ENCODE measurements around the gene MAD1L1.
"Not testable (repeated sequence)": the region's sequence is repeated elsewhere in the genome, so short reads cannot be mapped to it uniquely, and the experiment has no call there.

The MAD1L1 gene

DNA sequence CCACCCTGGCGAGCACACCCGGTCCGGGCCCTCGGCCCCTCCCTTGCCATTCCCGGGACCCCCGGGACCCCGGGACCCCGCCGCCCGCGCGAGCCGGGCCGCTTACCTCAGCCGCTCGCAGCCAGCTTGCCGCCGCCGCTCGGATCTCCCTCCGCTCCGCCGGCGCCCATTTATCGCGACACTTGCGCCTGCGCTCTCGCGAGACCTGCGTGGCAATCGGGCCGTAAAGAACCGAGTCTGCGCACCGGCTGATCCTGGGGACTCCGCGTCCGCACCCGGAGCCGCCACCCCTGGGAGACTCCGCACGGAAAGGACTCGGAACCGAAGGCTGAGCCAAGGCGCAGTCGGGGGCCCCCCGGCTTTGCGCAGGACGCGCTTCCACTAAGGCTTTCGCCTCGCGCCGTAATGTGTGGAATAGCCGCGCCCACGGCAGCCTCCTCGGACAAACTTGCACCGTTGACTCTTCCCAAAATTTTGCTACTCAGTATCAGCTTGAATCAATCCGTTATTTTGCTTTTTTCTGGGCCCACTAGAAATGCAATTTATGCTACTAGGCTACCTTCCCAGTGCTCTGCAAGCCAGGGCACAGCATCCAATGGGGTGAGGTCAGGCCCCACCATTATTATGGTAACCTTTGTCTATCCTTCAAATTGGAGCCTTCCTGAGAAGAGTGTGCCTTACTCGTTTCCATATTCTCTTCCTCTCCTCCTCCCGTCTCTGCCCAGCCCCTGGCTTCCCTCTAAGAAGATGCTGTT lies at the start of gene MAD1L1:
Gene MAD1L1, minus strand, starts transcription at position 180 of the 755 bp plus-strand sequence. CDS start 2,812 bp downstream, outside the sequence.
- DNase-seq = peak; percentile 92

DNA sequence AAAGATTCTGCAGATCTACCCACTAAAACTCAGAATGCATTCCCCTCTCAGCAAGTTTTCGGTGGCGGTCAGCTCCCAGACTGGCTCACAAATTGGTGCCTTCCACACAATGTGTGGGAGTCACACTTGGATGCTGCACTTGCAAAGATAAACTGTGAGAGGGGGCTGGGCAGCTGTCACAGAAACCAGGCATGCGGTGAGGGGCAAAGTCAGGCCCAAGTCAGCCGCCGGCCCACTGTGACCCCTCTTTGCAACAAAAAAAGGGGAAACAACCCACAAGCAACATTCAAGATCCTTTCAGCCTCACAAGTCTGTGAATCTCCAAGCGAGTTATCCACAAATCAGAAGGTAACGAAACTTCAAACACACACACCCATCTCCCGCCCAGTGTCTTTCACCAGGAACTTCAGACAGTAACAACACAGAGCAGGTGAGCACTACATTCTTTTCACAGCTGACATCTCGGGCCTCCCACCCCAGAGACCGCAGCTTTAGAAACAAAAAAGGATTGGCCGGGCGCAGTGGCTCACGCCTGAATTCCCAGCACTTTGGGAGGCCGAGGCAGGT lies 49.5 kb upstream of the MAD1L1 start:
- no peak for DNase-seq

DNA sequence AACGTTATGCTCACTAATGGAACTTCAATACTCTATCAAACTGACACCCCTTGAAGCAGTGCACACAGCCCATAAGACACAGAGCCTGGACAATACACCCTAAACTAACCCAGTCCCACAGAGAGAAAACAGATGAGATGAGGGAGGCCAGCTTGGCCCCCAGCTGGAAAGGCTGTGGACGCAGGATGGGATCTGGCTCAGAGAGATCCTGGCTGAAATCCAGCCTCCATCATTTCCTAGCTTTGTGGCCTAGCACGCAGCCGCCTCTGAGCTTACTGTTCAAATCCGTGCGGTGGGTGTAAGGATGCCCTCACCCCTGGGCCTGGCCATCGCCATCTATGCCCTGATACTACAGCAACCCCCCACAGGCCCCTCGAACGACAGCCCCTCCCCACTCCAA lies 48.8 kb upstream of the MAD1L1 start:
- peak; percentile 51 for DNase-seq

DNA sequence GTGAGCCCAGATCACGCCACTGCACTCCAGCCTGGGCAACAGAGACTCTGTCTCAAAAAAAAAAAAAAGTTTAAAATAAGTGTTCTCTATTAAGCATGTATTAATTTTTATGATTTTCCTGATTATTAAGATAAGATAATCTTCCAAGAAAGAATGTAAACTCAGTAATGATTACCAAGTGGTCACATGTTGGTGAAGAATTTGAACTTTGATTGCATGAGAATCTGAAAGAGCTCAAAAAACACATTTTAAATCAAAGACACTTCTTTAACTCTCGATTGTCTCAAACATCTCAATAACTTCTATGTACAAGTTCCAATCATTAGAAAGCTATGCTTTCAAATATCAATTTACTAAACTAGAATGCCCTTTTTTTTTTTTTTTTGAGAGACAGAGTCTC lies 47.7 kb upstream of the MAD1L1 start:
- no peak for DNase-seq

- no peak for DNase-seq
These were observed 47.2 kb upstream of the MAD1L1 start for GRCh38 chr7:2279896-2280295.

- no peak for DNase-seq
These were observed 45.3 kb upstream of the MAD1L1 start for GRCh38 chr7:2278026-2278425.

DNA sequence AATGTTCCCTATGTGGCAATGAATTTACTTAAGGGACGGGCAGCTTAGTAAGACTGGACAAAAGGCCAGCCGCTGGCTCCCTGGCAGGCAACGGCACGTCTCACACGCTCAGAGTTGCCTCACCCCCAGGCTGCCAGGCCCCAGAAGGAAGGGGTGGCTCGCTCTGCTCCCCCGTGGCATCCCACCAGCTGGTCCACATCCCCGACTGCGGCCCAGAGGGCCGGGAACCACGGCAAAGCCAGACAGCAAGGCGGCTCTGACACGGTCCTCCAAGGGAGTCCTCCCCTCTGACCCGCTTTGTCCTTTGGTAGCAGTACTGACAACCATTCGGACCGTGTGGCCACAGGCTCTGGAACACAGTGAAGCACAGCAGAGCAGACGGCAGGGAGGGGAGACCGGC lies 43.4 kb upstream of the MAD1L1 start:
- no peak for DNase-seq

DNA sequence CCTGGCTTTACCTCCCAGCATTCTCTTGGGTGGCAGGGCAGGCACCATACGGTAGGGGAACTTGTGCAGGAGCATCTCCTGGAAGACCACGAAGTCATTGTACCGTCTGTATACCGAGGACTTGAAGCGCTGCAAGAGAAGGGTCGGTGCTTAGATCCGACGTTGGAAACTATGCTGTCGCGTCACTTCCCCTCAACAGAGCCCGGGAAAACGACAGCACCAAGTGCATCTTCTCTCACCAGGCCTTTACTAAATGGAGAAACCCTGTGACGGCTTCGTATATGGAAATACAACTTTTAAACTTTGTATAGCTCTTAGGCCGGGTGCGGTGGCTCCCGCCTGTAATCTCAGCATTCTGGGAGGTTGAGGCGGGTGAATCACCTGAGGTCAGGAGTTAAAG lies 42.4 kb upstream of the MAD1L1 start:
- no peak for DNase-seq

DNA sequence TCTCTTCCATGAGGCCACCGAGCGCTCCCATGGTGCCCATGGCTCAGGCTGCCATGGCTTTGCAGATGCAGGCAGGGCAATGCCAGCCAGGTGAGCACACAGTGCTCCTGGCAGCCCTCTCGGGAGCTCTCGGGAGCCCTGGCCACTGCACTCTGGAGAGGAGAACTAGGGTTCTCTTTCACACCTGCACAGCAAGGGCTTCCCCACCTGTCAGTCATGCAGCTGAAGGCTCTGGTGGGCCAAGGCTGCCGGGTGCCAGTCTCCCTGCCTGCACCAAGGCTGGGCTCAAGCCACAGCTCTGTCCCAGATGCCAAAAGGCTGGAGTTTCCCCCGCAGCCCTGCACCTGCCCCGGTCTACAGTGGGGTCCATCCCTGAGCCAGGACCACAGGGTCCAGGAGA lies 41.9 kb upstream of the MAD1L1 start:
- DNase-seq = no peak

DNA sequence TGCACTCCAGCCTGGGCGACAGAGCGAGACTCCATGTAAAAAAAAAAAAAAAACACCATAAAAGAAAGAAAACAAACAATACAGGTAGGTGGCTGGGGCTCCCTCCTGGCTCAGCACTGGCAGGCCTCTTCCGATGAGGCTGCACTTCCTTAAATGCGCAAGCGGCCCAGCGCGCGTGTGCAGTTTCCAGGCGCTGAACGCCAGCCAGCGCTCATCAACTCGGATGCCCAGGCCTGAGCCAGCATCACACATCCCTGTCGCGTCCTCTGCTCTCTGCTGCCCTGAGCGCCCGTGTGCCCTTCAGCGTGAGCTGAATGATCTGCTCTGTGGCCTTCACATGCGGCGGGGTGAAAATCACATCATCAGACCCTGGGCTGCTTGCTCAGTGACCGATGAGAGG lies 41.1 kb upstream of the MAD1L1 start:
- DNase-seq = no peak

DNA sequence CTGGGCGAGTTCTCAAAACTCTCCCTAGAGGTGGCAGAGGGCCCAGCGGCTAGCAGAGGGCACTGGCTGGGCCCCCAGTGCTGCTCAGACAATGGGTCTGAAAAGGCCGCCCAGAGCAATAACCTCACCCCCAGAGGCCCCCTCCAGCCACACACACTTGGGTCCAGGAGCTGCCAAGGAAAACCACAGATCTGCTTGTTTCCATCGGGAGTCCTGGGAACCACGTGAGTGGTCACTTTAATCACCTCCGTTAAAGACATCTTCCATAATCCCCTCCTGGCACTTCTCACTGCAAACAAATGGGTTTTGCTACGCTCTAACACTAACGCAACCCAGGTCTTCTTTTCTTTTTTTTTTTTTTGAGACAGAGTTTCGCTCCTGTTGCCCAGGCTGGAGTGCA lies 39.3 kb upstream of the MAD1L1 start:
- no peak for DNase-seq

GRCh38 chr7:2271273-2272026 lies 38.7 kb upstream of the MAD1L1 start:
- DNase-seq = no peak

GRCh38 chr7:2270495-2270894 lies 37.8 kb upstream of the MAD1L1 start:
- DNase-seq = no peak

DNA sequence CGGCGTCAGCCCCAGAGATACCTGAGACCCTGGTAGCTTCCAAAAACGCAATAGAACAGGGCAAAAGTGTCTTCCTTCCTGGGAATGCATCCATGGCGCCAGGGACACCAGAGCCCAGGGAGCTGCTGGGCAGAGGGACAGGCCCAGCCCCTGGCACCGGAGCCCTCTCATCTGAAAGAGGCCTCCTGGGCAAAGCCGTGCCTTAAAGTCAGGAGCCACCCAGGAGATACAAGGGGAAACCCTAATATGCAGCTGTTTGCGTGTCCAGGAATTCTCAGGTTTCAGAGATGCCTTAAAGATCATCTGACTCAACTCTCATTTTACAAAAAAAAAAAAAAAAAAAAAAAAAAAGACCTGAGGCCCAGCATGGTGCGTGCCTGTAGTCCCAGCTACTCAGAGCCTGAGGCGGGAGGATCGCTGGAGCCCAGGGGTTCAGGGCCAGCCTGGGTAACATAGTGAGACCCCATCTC lies 37.3 kb upstream of the MAD1L1 start:
- no peak for DNase-seq

GRCh38 chr7:2269089-2269990 lies 36.6 kb upstream of the MAD1L1 start:
- not testable (repeated sequence) for DNase-seq

GRCh38 chr7:2266911-2267310 lies 34.2 kb upstream of the MAD1L1 start:
- DNase-seq = no peak

DNA sequence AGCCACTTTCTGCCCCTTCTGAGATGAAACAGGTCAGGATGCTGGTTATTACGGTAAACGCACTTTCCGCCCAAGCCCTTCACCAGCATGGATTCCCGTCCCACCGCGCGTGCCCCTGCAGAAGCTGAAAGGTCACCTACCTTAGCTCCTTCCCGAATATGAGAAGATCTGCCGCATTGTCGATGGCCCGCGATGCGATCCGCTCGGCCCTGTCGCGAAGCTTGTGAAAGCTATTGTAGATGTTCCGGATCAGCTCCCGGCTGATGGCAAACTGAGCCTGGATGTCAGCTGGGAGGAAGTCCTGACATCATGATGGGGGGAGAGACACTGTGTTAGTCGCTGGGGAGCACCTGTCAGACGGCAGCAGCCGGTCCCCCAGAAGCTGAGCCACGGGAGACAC lies 31.4 kb upstream of the MAD1L1 start:
- no peak for DNase-seq

DNA sequence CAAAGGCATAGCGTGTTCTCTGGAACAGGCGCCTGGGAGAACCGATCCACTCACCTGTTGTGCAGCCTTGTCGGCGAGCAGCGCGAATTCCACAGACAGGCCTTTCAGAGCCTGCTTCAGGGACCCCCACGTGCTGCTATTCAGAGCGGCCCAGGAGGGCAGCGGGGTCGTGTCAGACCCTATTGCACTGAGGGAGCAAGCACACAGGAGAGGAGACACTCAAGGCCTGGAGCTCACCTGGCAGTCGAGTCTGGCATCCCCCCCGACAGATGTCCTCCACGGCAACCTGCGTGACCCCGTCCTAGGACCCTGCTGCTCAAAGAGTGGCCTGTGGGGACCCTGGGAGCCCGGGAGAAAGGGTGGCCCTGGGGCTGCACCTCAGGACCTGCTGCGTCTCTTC lies 30.4 kb upstream of the MAD1L1 start:
- DNase-seq = no peak

GRCh38 chr7:2261611-2262010 lies 28.9 kb upstream of the MAD1L1 start:
- no peak for DNase-seq

DNA sequence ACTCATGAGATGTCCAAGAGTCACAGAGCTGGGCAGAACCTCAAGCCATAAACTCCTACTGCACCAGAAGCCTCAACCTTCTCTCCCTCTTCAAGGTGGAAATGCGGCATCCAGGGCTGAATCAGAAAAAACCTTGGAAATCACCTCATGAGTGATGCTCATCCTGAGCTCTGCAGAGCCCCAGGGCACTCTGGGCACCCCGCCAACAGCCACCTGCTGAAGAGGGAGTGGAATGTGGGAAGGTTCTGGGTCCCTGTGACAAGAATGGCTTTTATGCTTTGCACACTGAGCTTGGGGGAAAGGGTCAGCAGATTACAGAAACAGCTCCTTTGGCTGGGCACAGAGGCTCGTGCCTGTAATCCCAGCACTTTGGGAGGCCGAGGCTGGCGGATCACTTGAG lies 28.1 kb upstream of the MAD1L1 start:
- DNase-seq = no peak

- DNase-seq = no peak
These were observed 26.7 kb upstream of the MAD1L1 start for GRCh38 chr7:2259480-2259879.

GRCh38 chr7:2258661-2259365 lies 26.1 kb upstream of the MAD1L1 start:
- no peak for DNase-seq

All from fibroblast of skin of right biceps (primary cell).